ENCODE results near the gene IKZF5. TPM values are rescaled to one million over a fixed set of nuclear protein-coding genes. Genes with fewer than 3 reads are reported as not detected.
A peak's percentile ranks its signal among the peaks of the same experiment; 100 is the strongest.

Gene IKZF5
- total RNA-seq, 5 donors from 2014 or later (not counting 1 experiment from before 2014, with no cell fraction given): 22.6 to 68.1 (median 29.4) TPM

- DNase-seq: no peak
- Mint-ChIP-seq H3K4me1 (peaks cover 42 to 54% (median 53%) of the 10 kb centered on the region in 3 donors), H3K27me3 (no peaks in the 10 kb centered on the region), H3K36me3 (peaks cover 31% of the 10 kb centered on the region), H3K4me3 (no peak overlapping the region), H3K9me3 (no peaks in the 10 kb centered on the region), H3K27ac (peak overlapping the region; percentile 16 to 23)
- Histone ChIP-seq H3K27me3 (replicated peaks in 1 of 2; ENCODE audit: control insufficient read depth in 2 of 2, extremely low read depth in 1 of 2, insufficient read depth in 2 of 2, low read length in 1 of 2) (no peaks in the 10 kb centered on the region), H3K4me3 (ENCODE audit: control insufficient read depth in 1 of 2, extremely low read depth in 1 of 2, low read length in 1 of 2) (no peak overlapping the region), H3K4me1 (ENCODE audit: control insufficient read depth in 1 of 2, extremely low read depth in 1 of 2, insufficient read depth in 2 of 2, low read length in 2 of 2) (peaks cover 0 to 5% of the 10 kb centered on the region in 2 experiments), H3K36me3 (ENCODE audit: control insufficient read depth in 2 of 2, extremely low read depth in 1 of 2, insufficient read depth in 1 of 2, low read length in 1 of 2) (peaks cover 2 to 49% of the 10 kb centered on the region in 2 donors), H3K27ac (ENCODE audit: low read length) (no peak overlapping the region), H3K9me3 (no peaks in the 10 kb centered on the region)
- POLR2A ChIA-PET: interaction anchor here (1.4 to 1.6 kb wide), 2 partner anchors 8 to 9 kb away, joined by 3 to 5 read pairs; partner anchors contain the start of gene IKZF5 (in 1 of the 2)
- CTCF ChIA-PET: interaction anchor here in 1 of 2 donors (0.6 to 1.1 kb wide), 3 partner anchors 16 to 1557 kb away, joined by 3 read pairs; no protein-coding TSS in a partner anchor
- no peak for ATAC-seq (replicated peaks in 1 of 4)
- WGBS (ENCODE audit: insufficient coverage): 100% methylated on average over 2 of the region's 3 CpGs
These were observed 9.7 kb downstream of the IKZF5 start for GRCh38 chr10:122998934-122999333.

GRCh38 chr10:122998360-122998917 lies 10.2 kb downstream of the IKZF5 start:
- Histone ChIP-seq H3K4me3 (ENCODE audit: control insufficient read depth in 1 of 2, extremely low read depth in 1 of 2, low read length in 1 of 2) (no peak overlapping the region), H3K36me3 (ENCODE audit: control insufficient read depth in 2 of 2, extremely low read depth in 1 of 2, insufficient read depth in 1 of 2, low read length in 1 of 2) (peaks cover 5 to 53% of the 10 kb centered on the region in 2 donors), H3K4me1 (ENCODE audit: control insufficient read depth in 1 of 2, extremely low read depth in 1 of 2, insufficient read depth in 2 of 2, low read length in 2 of 2) (peaks cover 0 to 5% of the 10 kb centered on the region in 2 experiments), H3K27ac (ENCODE audit: low read length) (no peak overlapping the region), H3K27me3 (replicated peaks in 1 of 2; ENCODE audit: control insufficient read depth in 2 of 2, extremely low read depth in 1 of 2, insufficient read depth in 2 of 2, low read length in 1 of 2) (no peaks in the 10 kb centered on the region), H3K9me3 (no peaks in the 10 kb centered on the region)
- H3K4me1 Mint-ChIP-seq: peaks cover 38 to 49% (median 49%) of the 10 kb centered on the region in 3 donors
- H3K36me3 Mint-ChIP-seq: peaks cover 34% of the 10 kb centered on the region
- ATAC-seq (replicated peaks in 1 of 4) (no peak), DNase-seq (no peak)
- H3K27me3 Mint-ChIP-seq: no peaks in the 10 kb centered on the region
- CTCF ChIA-PET: no interaction called here
- H3K9me3 Mint-ChIP-seq: no peaks in the 10 kb centered on the region
- H3K4me3 Mint-ChIP-seq: no peak overlapping the region
- peak overlapping the region; percentile 23 to 28 for H3K27ac Mint-ChIP-seq
- WGBS (ENCODE audit: insufficient coverage): no CpG with 5 or more reads among the region's 6 CpGs
- POLR2A ChIA-PET: interaction anchor here (1.1 to 1.6 kb wide), 4 partner anchors 8 to 10 kb away, joined by 3 to 6 read pairs (median 4); partner anchors contain the start of gene IKZF5 (in 1 of the 2)

GRCh38 chr10:122997864-122998263 lies 10.7 kb downstream of the IKZF5 start:
- Histone ChIP-seq H3K27ac (ENCODE audit: low read length) (no peak overlapping the region), H3K36me3 (ENCODE audit: control insufficient read depth in 2 of 2, extremely low read depth in 1 of 2, insufficient read depth in 1 of 2, low read length in 1 of 2) (peaks cover 5 to 54% of the 10 kb centered on the region in 2 donors), H3K9me3 (no peaks in the 10 kb centered on the region), H3K4me1 (ENCODE audit: control insufficient read depth in 1 of 2, extremely low read depth in 1 of 2, insufficient read depth in 2 of 2, low read length in 2 of 2) (peaks cover 0 to 5% of the 10 kb centered on the region in 2 experiments), H3K27me3 (replicated peaks in 1 of 2; ENCODE audit: control insufficient read depth in 2 of 2, extremely low read depth in 1 of 2, insufficient read depth in 2 of 2, low read length in 1 of 2) (no peaks in the 10 kb centered on the region), H3K4me3 (ENCODE audit: control insufficient read depth in 1 of 2, extremely low read depth in 1 of 2, low read length in 1 of 2) (no peak overlapping the region)
- Mint-ChIP-seq H3K27me3 (no peaks in the 10 kb centered on the region), H3K4me3 (no peak overlapping the region), H3K27ac (peak overlapping the region in 1 of 2 donors; percentile 28), H3K4me1 (peaks cover 38 to 49% (median 48%) of the 10 kb centered on the region in 3 donors), H3K36me3 (peaks cover 34% of the 10 kb centered on the region), H3K9me3 (no peaks in the 10 kb centered on the region)
- DNase-seq (no peak), ATAC-seq (replicated peaks in 1 of 4) (no peak)
- ChIA-PET POLR2A (interaction anchor here (0.5 to 1.6 kb wide), 4 partner anchors 9 to 81 kb away, joined by 3 to 6 read pairs (median 3); no protein-coding TSS in a partner anchor), CTCF (interaction anchor here (0.6 to 0.7 kb wide), 2 partner anchors 13 to 178 kb away, joined by 3 read pairs; no protein-coding TSS in a partner anchor)
- WGBS (ENCODE audit: insufficient coverage): no CpG with 5 or more reads among the region's 3 CpGs

- H3K27me3 Mint-ChIP-seq: no peaks in the 10 kb centered on the region
- H3K27me3 ChIP-seq (replicated peaks in 1 of 2; ENCODE audit: control insufficient read depth in 2 of 2, extremely low read depth in 1 of 2, insufficient read depth in 2 of 2, low read length in 1 of 2): no peaks in the 10 kb centered on the region
- no peak overlapping the region for H3K27ac ChIP-seq (ENCODE audit: low read length)
- H3K4me1 Mint-ChIP-seq: peaks cover 29 to 36% (median 36%) of the 10 kb centered on the region in 3 donors
- no peak for ATAC-seq (replicated peaks in 1 of 4)
- 95% methylated on average over 3 of the region's 4 CpGs for WGBS (ENCODE audit: insufficient coverage)
- peaks cover 5 to 61% of the 10 kb centered on the region in 2 donors for H3K36me3 ChIP-seq (ENCODE audit: control insufficient read depth in 2 of 2, extremely low read depth in 1 of 2, insufficient read depth in 1 of 2, low read length in 1 of 2)
- no peaks in the 10 kb centered on the region for H3K9me3 Mint-ChIP-seq
- H3K9me3 ChIP-seq: no peaks in the 10 kb centered on the region
- DNase-seq: no peak
- no peak overlapping the region for H3K4me3 Mint-ChIP-seq
- ChIA-PET POLR2A (interaction anchor here in 1 of 2 donors (0.5 to 1.4 kb wide), 4 partner anchors 11 to 1466 kb away, joined by 3 to 8 read pairs (median 5); partner anchors contain the start of gene LHPP), CTCF (no interaction called here)
- H3K36me3 Mint-ChIP-seq: peaks cover 28% of the 10 kb centered on the region
- H3K27ac Mint-ChIP-seq: no peak overlapping the region
- H3K4me3 ChIP-seq (ENCODE audit: control insufficient read depth in 1 of 2, extremely low read depth in 1 of 2, low read length in 1 of 2): no peak overlapping the region
- H3K4me1 ChIP-seq (ENCODE audit: control insufficient read depth in 1 of 2, extremely low read depth in 1 of 2, insufficient read depth in 2 of 2, low read length in 2 of 2): peaks cover 0 to 5% of the 10 kb centered on the region in 2 experiments
These were observed 12.7 kb downstream of the IKZF5 start for GRCh38 chr10:122995936-122996335.

- no peak overlapping the region for H3K27ac ChIP-seq (ENCODE audit: low read length)
- Mint-ChIP-seq H3K27ac (no peak overlapping the region), H3K36me3 (peaks cover 23% of the 10 kb centered on the region), H3K9me3 (no peaks in the 10 kb centered on the region), H3K27me3 (no peaks in the 10 kb centered on the region), H3K4me1 (peaks cover 8 to 19% (median 15%) of the 10 kb centered on the region in 3 donors), H3K4me3 (no peak overlapping the region)
- H3K4me1 ChIP-seq (ENCODE audit: control insufficient read depth in 1 of 2, extremely low read depth in 1 of 2, insufficient read depth in 2 of 2, low read length in 2 of 2): peaks cover 0 to under 1% of the 10 kb centered on the region in 2 experiments
- ChIA-PET POLR2A (no interaction called here), CTCF (no interaction called here)
- no peak for DNase-seq
- ATAC-seq (replicated peaks in 1 of 4): no peak
- H3K27me3 ChIP-seq (replicated peaks in 1 of 2; ENCODE audit: control insufficient read depth in 2 of 2, extremely low read depth in 1 of 2, insufficient read depth in 2 of 2, low read length in 1 of 2): no peaks in the 10 kb centered on the region
- H3K9me3 ChIP-seq: no peaks in the 10 kb centered on the region
- no peak overlapping the region for H3K4me3 ChIP-seq (ENCODE audit: control insufficient read depth in 1 of 2, extremely low read depth in 1 of 2, low read length in 1 of 2)
- 95% methylated on average over 5 of the region's 6 CpGs for WGBS (ENCODE audit: insufficient coverage)
- H3K36me3 ChIP-seq (ENCODE audit: control insufficient read depth in 2 of 2, extremely low read depth in 1 of 2, insufficient read depth in 1 of 2, low read length in 1 of 2): peaks cover 5 to 58% of the 10 kb centered on the region in 2 donors
These were observed 14.7 kb downstream of the IKZF5 start for GRCh38 chr10:122993797-122994336.

GRCh38 chr10:122992031-122992585 lies 16.5 kb downstream of the IKZF5 start:
- ATAC-seq (replicated peaks in 1 of 4) (no peak), DNase-seq (no peak)
- no peaks in the 10 kb centered on the region for H3K4me1 ChIP-seq (ENCODE audit: control insufficient read depth in 1 of 2, extremely low read depth in 1 of 2, insufficient read depth in 2 of 2, low read length in 2 of 2)
- H3K4me1 Mint-ChIP-seq: peaks cover 0 to 7% (median 4%) of the 10 kb centered on the region in 3 donors
- no peak overlapping the region for H3K4me3 ChIP-seq (ENCODE audit: control insufficient read depth in 1 of 2, extremely low read depth in 1 of 2, low read length in 1 of 2)
- H3K9me3 Mint-ChIP-seq: no peaks in the 10 kb centered on the region
- no peak overlapping the region for H3K4me3 Mint-ChIP-seq
- H3K27me3 Mint-ChIP-seq: no peaks in the 10 kb centered on the region
- H3K36me3 Mint-ChIP-seq: peaks cover 22% of the 10 kb centered on the region
- no CpG with 5 or more reads among the region's 1 CpG for WGBS (ENCODE audit: insufficient coverage)
- no peaks in the 10 kb centered on the region for H3K27me3 ChIP-seq (replicated peaks in 1 of 2; ENCODE audit: control insufficient read depth in 2 of 2, extremely low read depth in 1 of 2, insufficient read depth in 2 of 2, low read length in 1 of 2)
- no peak overlapping the region for H3K27ac Mint-ChIP-seq
- H3K9me3 ChIP-seq: no peaks in the 10 kb centered on the region
- ChIA-PET CTCF (interaction anchor here in 1 of 2 donors (0.6 kb wide), 1 partner anchor 13 kb away, joined by 3 read pairs; no protein-coding TSS in a partner anchor), POLR2A (no interaction called here)
- peaks cover 5 to 44% of the 10 kb centered on the region in 2 donors for H3K36me3 ChIP-seq (ENCODE audit: control insufficient read depth in 2 of 2, extremely low read depth in 1 of 2, insufficient read depth in 1 of 2, low read length in 1 of 2)
- no peak overlapping the region for H3K27ac ChIP-seq (ENCODE audit: low read length)

All from T-cell (primary cell).